Measurements from ENCODE around the gene RAB11FIP3.
"Not testable (repeated sequence)": the region's sequence is repeated elsewhere in the genome, so short reads cannot be mapped to it uniquely, and the experiment has no call there.

The RAB11FIP3 gene

DNA sequence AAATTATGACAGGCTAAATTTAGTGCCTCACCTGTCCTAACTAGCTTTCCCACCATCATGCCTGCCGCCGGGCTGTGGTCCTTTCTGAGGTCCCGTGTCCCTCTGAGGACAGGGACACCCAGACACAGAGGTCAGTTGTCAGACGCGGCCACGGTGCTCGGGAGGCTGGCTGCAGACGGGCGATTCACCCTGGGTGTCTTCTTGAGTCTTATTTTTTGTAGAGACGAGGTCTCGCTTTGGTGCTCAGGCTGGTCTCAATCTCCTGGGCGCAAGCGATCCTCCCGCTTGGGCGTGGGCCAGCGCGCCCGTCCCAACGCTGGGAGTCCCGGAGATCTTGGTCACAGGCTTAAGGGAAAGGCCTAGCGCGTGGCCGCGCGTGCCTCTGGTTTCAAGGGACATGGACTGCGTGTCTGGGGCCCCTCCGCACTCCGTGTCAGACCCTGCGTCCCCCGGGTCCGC, 797 bp upstream of the RAB11FIP3 start:
- DNase-seq: no peak

DNA sequence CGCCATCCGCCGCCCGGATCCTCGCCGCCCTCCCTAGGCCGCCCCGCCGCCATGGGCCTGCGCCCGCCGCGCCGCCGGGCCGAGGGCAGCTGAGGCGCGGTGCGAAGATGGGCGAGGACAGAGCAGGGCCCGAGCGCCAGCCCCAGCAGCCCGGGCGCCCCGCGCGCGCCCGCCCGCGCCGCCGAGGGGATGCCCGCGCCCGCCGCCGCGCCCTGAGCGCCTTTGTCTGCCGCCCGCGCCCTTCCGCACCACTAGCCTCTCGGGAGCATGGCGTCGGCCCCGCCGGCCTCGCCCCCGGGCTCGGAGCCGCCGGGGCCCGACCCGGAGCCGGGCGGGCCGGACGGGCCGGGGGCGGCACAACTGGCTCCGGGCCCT, 278 bp downstream of the RAB11FIP3 start:
- DNase-seq: no peak

DNA sequence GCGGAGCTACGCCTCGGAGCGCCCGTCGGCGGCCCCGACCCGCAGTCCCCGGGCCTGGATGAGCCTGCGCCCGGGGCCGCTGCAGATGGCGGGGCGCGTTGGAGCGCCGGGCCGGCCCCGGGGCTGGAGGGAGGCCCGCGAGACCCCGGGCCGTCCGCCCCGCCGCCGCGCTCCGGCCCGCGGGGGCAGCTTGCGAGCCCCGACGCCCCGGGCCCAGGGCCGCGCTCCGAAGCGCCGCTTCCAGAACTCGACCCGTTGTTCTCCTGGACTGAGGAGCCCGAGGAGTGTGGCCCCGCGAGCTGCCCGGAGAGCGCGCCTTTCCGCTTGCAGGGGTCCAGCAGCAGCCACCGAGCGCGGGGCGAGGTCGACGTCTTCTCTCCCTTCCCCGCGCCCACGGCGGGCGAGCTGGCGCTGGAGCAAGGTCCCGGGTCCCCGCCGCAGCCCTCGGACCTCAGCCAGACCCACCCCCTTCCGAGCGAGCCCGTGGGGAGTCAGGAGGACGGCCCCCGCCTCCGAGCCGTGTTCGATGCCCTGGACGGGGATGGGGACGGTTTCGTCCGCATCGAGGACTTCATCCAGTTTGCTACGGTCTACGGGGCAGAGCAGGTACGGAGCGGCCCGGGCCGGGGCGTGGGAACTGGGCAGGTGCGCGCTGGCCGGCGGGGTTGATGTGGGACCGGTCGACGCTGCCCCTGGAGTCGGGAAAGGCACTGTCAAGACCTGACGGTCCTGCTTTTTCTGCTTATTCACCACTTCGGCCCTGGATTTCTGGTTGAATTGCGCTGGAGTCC, 861 bp downstream of the RAB11FIP3 start:
- DNase-seq: no peak

DNA sequence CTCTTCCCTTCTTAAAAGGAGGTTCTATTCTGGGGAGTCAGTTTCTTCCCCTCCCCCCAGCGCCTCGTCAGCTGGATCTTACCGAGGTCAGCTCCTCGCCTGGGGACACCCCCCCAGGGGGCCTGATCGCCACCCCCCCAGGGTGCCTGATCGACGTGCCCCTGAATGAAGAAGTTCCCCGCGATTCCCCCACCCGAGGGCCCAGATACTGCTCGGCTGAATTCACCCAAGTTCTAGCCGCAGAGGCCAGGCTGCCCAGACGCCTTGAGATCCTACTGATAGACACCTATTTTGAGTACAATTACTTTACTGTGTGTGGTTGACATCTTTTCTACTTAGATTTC, 1.4 kb downstream of the RAB11FIP3 start:
- DNase-seq: no peak

DNA sequence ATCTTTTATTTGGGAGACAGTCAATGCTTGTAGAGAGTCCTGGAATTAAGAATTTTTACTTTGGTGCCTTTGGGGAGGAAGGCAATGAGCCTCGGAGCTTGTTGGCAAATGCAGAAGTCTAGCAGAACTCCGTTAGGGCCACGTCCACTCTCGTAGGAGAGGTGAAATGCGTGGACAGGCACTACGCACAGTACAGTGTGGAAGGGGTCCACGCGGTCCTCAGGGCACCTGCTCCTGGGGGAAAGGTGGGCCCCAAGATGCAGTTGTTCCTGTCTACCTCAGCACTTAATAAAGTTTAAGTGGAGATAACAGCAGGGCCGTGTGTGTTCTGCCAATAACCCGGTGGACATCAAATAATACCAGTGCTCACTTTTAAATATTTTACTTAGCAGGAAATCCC, 1.8 kb downstream of the RAB11FIP3 start:
- no peak for DNase-seq

DNA sequence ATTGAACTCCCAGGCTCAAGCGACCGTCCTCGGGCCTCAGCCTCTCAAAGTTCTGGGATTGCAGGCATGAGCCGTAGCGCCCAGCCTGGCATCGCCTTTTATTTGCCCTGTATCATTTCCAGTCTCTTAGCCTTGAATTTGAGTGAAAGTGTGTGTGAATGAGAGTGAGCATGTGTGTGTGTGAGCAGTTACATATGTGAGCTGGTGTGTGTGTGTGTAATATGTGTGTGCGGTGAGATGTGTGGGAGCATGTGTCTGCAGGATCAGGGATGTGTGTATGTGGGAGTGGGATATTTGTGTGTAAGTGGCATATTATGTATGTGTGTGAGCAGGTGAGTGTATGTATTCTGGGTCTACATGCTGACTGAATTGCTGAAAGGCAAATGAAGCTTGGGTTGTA, 5.5 kb downstream of the RAB11FIP3 start:
- DNase-seq: no peak

DNA sequence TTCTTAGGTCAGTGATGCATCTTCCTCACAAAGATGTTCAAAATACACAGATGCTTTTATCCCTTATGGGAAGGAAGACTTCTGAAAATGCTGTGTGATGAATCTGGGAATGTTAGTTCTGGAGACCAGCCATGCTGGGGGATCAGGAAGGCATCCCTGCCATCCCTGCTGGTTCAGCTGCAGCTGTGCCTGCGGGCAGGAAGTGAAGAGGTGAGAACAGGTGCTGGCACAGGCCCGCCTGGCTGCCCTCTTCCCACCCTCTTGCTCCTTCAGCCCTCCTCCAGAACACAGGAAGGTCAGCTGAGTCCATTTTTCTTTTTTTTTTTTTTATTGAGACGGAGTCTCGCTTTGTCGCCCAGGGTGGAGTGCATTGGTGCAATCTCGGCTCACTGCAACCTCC, 15.2 kb downstream of the RAB11FIP3 start:
- no peak for DNase-seq

DNA sequence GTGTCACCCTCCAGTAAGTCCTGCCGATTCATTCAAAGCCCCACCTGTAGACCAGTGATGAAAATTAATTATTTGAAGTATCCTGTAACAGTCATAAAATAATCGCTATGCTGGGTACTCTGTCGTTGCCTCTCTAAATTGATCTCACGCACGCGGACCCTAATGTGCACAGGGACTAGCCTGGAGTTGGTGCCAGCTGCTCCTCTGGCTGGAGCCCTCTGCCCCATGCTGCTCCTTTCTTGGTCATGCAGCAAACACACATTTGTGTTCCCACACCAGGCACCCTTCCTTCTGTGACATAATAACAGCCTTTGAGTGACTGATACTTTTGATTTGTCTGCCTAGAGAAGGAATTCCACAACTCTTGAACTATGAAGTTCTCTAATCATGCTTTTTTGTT, 16.0 kb downstream of the RAB11FIP3 start:
- no peak for DNase-seq

DNA sequence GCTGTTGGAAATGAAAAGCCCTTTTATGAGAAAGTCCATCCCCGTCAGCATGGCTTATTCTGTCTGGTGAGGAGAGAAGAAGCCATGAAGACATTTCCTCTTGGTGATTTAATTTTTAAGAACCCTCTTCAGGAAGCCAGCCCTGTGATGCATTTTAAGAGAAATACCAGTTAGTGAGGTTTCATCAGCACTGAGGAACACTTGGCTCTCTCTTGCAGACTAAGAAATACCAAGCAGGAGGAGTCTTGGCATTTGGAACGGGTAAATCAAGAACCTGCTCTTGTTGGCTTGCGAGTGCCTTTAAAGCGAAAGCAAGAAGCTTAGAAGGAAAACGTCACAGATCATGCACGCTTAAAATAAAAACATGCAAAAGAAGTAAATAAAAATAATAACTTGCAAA, 17.5 kb downstream of the RAB11FIP3 start:
- no peak for DNase-seq

DNA sequence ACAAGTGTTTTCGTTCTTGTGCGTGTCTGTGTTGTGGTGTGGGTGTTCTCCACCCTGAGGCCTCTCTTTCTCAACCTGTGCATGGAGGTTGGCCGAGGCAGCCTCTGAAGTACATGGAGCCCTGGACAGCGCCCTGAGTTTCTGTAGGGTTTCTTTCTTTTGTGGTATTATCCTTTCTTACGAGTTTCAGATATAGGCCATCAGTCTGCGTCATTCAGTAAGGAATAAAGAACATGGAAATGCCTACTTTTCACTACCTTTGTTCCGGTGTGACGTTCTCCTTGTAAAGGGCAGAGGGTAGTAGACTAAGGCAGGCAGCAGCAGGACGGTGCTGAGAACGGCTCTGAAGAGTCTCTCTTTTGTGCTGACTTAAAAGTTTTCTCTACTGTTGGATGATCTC, 18.6 kb downstream of the RAB11FIP3 start:
- no peak for DNase-seq

DNA sequence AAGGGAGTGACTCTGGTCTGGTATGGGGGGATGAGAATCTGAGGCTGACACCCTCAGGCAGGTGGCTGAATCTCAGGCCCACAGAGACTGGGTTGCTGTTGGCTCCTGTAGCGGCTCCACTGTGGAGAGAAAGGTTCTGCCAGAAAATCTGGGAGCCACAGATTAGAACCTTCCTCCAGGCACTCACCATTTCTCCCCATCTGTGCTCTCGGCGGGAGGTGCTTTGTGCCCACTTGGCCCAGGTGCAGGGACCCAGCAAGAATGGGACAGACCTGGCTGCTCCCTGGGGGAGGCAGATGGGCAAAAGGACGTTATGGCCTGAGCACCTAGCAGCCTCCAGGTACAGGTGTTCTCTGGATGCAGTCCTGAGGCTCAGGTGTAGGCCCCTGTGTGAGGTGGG, 20.1 kb downstream of the RAB11FIP3 start:
- no peak for DNase-seq

DNA sequence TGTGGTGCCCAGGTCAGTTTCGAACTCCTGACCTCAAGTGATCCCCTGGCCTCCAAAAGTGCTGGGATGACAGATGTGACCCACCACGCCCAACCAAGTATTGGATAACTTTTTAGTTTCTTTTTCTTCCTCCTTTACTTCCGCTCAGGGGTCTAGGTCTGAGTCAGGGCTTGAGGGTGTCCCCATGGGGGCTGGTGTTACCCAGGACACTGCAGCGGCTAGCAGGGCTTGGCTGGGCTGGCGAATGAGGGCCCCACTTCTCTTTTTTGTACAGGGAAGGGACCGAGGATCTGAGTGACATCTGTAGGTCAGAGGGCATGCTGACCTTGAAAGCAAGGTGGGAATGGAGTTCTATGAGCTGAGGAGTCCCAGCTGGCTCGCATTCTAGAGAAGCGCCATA, 24.9 kb downstream of the RAB11FIP3 start:
- no peak for DNase-seq

DNA sequence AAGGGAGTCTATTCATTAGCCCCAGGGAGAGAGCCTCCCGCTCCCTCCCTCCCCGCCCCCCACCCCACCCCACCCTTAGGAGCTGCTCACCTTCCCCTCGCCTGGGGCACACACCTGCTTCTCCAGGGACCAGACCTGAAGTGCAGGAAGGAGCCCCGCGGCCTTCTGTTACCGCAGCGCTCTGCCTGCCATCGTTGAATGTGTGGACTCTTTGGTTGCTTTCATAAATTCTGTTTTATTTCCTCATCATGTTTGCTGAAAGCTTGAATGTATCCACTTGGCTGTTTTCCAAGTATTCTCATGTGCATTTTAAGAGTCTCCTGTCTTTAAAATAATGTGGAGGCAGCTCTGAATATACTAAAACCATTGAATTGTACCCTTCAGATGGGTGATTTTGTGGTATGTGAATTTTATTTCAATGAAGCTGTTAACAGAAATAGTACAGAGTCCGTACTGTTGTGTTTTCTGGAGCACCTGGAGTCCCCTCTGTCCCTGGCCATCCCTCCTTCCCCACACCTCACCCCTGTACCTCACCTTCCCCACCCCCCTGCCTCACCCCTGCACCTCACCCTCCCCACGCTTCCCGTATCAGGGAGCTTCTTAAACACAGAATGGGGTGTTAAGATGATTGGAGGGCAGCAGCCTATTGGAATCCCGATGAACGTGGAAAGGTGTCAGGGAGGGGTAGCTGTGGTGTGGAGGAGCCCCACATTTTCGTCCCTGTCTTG, 25.5 kb downstream of the RAB11FIP3 start:
- peak; percentile 35 for DNase-seq

DNA sequence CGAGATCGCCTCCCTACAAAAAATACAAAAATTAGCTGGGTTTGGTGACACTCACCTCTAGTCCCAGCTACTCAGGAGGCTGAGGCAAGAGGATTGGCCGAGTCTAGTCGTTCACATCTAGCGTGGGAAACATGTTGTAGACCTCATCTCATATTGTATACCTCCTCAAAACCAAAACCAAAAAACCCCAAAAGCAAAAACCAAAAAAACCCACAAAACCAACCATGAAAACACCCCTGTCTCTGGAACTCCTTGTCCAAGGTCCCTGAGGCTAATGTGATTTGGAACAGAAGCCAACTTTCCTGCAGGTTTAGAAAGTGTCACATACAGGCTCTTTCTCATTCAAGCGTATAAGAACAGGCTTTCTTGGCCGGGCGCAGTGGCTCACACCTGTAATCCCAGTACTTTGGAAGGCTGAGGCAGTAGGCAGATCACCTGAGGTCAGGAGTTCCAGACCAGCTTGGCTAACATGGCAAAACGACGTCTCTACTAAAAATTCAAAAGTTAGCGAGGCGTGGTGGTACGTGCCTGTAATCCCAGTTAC, 29.0 kb downstream of the RAB11FIP3 start:
- no peak for DNase-seq

DNA sequence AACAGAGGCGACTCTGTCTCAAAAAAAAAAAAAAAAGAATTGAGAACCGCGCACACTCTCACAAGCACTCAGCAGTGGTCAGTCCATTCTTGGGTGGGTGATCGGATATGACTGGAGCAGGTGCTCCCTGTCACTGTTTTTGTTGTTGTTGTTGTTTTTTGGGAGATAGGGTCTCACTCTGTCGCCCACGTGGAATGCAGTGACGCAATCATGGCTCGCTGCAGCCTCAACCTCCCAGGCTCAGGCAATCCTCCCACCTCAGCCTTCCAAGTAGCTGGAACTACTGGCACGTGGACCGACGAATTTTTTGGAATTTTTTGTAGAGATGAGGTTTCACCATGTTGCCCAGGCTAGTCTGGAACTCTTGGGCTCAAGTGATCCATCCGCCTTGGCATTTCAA, 30.0 kb downstream of the RAB11FIP3 start:
- DNase-seq: no peak

DNA sequence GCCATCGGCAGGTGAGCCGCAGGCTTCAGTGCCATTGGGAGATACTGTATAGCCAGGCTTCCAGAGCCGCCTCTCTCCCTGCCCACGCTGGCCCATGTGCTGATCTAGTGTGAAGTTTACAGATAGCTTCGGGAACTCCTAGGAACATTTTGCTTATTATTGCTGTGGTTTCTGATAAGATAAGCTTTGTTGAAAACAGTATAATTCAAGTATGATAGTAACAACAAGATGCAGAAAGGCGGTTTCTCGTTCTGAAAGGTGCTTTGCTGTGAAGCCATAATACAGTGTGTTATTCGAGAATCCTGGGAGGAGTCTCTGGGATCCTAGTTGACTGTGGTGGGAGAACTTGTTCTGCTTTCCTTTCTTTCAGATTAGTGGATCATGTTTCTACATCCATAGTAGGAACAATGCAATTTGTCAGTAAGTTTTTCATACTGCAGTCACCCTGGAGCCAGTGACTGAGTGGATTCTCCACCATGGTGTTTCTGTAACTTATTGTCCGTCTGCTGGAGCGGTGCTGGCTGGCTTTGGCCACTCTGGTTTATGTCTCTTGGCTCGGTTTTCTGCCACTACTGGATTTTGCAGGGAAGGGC, 31.5 kb downstream of the RAB11FIP3 start:
- DNase-seq: no peak

DNA sequence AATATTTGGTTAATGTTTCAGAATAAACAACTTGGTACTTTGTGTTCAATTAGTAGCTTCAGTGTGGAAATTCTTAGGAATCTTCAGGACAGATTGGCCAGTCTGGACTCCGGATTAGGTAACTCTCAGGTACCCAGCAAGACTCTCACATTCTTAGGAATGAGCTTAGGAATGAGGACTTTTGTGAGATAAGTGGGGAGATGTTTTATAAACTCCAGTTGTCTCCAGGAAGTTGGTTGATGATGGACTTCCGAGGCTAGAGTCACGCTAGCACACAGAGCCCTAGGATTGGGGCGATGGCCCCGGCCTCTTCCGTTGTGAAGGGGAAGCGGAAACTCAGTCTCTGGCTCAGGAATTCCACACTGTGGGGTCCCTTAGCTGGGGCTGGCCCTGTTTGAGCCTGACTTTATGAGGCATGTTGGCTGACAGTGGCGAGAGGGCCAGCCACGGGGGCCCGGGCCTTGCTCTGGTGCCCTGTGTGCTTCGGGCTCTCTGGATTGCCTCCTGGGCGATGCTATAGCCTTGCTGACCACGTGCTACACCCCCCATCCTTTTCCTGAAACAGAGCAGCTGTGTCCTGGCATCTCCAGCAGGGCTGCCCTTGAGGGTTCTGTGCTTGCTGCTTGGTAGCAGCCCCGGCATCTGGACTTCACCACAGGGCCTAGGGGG, 32.4 kb downstream of the RAB11FIP3 start:
- no peak for DNase-seq

DNA sequence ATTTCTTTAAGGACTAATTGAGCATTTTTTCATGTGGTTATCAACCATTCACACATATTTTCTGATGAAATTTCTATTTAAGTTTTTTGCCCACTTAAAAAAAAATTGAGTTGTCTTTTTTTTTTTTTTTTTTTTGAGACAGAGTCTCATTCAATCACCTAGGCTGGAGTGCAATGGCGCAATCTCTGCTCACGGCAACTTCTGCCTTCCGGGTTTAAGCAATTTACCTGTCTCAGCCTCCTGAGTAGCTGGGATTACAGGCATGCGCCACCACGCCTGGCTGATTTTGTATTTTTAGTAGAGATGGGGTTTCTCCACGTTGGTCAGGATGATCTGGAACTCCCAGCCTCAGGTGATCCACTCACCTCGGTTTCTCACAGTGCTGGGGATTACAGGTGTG, 34.3 kb downstream of the RAB11FIP3 start:
- DNase-seq: no peak

DNA sequence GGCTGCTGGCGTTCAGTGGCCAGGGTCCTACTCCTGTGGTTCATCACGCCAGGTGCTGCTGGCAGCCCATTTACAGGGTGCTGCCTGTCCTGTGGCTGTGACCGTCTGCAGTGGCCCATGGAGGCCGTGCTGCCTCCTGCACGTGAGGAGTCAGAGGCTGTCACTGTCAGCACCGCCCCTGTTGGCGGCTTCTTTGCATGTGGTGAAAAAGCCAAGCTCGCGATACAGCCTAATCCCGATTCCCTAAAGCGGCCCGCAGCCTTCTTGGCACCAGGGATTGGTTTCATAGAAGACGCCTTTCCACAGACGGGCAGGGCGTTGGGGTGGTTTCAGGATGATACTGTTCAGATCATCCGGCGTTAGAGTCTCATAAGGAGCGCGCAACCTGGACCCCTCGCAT, 35.3 kb downstream of the RAB11FIP3 start:
- no peak for DNase-seq

DNA sequence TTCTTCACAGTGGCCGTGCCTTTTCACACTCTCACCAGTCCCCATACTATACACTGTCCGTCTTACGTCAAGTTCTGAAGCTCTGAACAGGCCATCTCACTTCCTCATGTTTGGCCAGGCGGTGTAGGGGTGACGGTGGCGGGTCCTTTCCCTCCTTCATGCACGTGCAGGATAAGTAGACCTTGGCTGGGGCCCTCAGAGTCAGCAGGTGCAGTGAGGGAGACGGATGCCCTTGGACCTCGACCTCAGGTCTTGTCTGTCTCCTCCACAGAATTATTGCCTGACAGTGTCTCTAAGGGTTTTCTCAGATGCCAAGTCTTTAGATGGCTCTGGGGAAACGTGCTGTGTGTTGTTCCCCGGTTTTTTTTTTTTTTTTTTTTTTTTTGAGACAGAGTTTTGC, 37.6 kb downstream of the RAB11FIP3 start:
- DNase-seq: no peak

DNA sequence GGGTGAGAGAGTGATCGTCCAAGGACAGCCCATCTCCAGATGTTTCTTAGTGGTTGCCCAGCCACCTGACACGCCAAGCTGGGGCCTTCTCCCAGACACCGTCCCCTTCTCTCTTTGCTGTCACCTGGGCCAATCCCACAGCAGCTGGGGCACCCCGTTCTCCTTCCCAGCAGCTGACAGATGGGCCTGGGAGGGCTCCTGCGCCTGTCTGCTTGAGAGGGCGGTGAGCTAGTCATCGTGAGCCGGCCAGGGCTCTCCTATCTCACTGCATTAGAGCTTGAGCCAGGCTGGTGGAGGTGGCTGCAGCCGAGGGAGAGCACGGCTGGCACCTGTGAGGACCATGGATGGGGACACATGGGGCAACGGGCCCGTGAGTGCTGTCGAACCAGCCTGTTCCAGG, 41.2 kb downstream of the RAB11FIP3 start:
- DNase-seq: no peak

DNA sequence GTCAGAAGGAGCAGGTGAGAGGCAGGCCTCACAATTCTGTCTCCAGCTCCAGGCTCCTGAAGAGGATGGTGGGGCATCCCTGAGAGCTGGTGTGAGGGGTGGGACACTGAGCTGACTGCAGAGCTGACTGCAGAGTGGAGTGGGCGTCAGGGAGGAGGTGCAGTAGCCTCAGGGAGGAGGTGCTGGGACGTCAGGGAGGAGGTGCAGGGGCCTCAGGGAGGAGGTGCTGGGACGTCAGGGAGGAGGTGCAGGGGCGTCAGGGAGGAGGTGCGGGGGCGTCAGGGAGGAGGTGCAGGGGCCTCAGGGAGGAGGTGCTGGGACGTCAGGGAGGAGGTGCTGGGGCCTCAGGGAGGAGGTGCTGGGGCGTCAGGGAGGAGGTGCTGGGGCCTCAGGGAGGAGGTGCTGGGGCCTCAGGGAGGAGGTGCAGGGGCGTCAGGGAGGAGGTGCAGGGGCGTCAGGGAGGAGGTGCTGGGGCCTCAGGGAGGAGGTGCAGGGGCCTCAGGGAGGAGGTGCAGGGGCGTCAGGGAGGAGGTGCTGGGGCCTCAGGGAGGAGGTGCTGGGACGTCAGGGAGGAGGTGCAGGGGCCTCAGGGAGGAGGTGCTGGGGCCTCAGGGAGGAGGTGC, 41.9 kb downstream of the RAB11FIP3 start:
- DNase-seq: not testable (repeated sequence)
